ENCODE results near the gene NAV1.

- no peak for TF ChIP-seq CTCF (IDR thresholded peaks at IDR 0.05; ENCODE audit: low read depth, low read length, poor library complexity, severe bottlenecking)
- no peak for TF ChIP-seq EZH2phosphoT487 (IDR thresholded peaks at IDR 0.05; ENCODE audit: borderline replicate concordance, low read length)
Measured at GRCh38 chr1:201508809-201509208, 30.1 kb upstream of the NAV1 start.
